Measurements from ENCODE around the gene SLC12A7. TPM values are rescaled to one million over a fixed set of nuclear protein-coding genes. Genes with fewer than 3 reads are reported as not detected.

Gene SLC12A7
- polyA plus RNA-seq, 1 donor: 76.6 TPM

- DNase-seq: no peak
- Histone ChIP-seq H3K27me3 (ENCODE audit: control insufficient read depth, insufficient read depth, low read length) (no peaks in the 10 kb centered on the region), H3K27ac (ENCODE audit: low read length) (no peak overlapping the region), H3K9me3 (ENCODE audit: control insufficient read depth, low read depth, low read length) (peaks cover 5% of the 10 kb centered on the region), H3K4me1 (ENCODE audit: control insufficient read depth, insufficient read depth, low read length) (no peaks in the 10 kb centered on the region), H3K36me3 (ENCODE audit: control insufficient read depth, insufficient read depth, low read length) (peaks cover 58% of the 10 kb centered on the region), H3K4me3 (ENCODE audit: low read length) (no peak overlapping the region)
- WGBS (ENCODE audit: insufficient coverage, low lambda C conversion rate): 100% methylated on average over 1 of the region's 34 CpGs
Measured at GRCh38 chr5:1068204-1068894, 43.5 kb downstream of the SLC12A7 start.

- WGBS (ENCODE audit: insufficient coverage, low lambda C conversion rate): 100% methylated on average over 5 of the region's 45 CpGs
- H3K36me3 ChIP-seq (ENCODE audit: control insufficient read depth, insufficient read depth, low read length): peaks cover 62% of the 10 kb centered on the region
- H3K27ac ChIP-seq (ENCODE audit: low read length): no peak overlapping the region
- peaks cover 5% of the 10 kb centered on the region for H3K9me3 ChIP-seq (ENCODE audit: control insufficient read depth, low read depth, low read length)
- no peaks in the 10 kb centered on the region for H3K27me3 ChIP-seq (ENCODE audit: control insufficient read depth, insufficient read depth, low read length)
- no peaks in the 10 kb centered on the region for H3K4me1 ChIP-seq (ENCODE audit: control insufficient read depth, insufficient read depth, low read length)
- no peak for DNase-seq
- H3K4me3 ChIP-seq (ENCODE audit: low read length): no peak overlapping the region
Measured at GRCh38 chr5:1067141-1068121, 44.4 kb downstream of the SLC12A7 start.

GRCh38 chr5:1066676-1067075, 45.2 kb downstream of the SLC12A7 start:
- Histone ChIP-seq H3K4me1 (ENCODE audit: control insufficient read depth, insufficient read depth, low read length) (no peaks in the 10 kb centered on the region), H3K27ac (ENCODE audit: low read length) (no peak overlapping the region), H3K4me3 (ENCODE audit: low read length) (no peak overlapping the region), H3K36me3 (ENCODE audit: control insufficient read depth, insufficient read depth, low read length) (peaks cover 69% of the 10 kb centered on the region), H3K27me3 (ENCODE audit: control insufficient read depth, insufficient read depth, low read length) (no peaks in the 10 kb centered on the region), H3K9me3 (ENCODE audit: control insufficient read depth, low read depth, low read length) (peaks cover 5% of the 10 kb centered on the region)
- no peak for DNase-seq
- no CpG with 5 or more reads among the region's 12 CpGs for WGBS (ENCODE audit: insufficient coverage, low lambda C conversion rate)

GRCh38 chr5:1065891-1066650, 45.8 kb downstream of the SLC12A7 start:
- no CpG with 5 or more reads among the region's 16 CpGs for WGBS (ENCODE audit: insufficient coverage, low lambda C conversion rate)
- Histone ChIP-seq H3K27ac (ENCODE audit: low read length) (no peak overlapping the region), H3K4me3 (ENCODE audit: low read length) (no peak overlapping the region), H3K36me3 (ENCODE audit: control insufficient read depth, insufficient read depth, low read length) (peaks cover 70% of the 10 kb centered on the region), H3K4me1 (ENCODE audit: control insufficient read depth, insufficient read depth, low read length) (no peaks in the 10 kb centered on the region), H3K9me3 (ENCODE audit: control insufficient read depth, low read depth, low read length) (peaks cover 5% of the 10 kb centered on the region), H3K27me3 (ENCODE audit: control insufficient read depth, insufficient read depth, low read length) (no peaks in the 10 kb centered on the region)
- no peak for DNase-seq

- Histone ChIP-seq H3K27me3 (ENCODE audit: control insufficient read depth, insufficient read depth, low read length) (no peaks in the 10 kb centered on the region), H3K9me3 (ENCODE audit: control insufficient read depth, low read depth, low read length) (peaks cover 5% of the 10 kb centered on the region), H3K4me3 (ENCODE audit: low read length) (no peak overlapping the region), H3K4me1 (ENCODE audit: control insufficient read depth, insufficient read depth, low read length) (no peaks in the 10 kb centered on the region), H3K27ac (ENCODE audit: low read length) (no peak overlapping the region), H3K36me3 (ENCODE audit: control insufficient read depth, insufficient read depth, low read length) (peaks cover 75% of the 10 kb centered on the region)
- DNase-seq: no peak
- WGBS (ENCODE audit: insufficient coverage, low lambda C conversion rate): no CpG with 5 or more reads among the region's 26 CpGs
Measured at GRCh38 chr5:1065143-1065750, 46.6 kb downstream of the SLC12A7 start.

- H3K4me3 ChIP-seq (ENCODE audit: low read length): no peak overlapping the region
- H3K27ac ChIP-seq (ENCODE audit: low read length): no peak overlapping the region
- H3K27me3 ChIP-seq (ENCODE audit: control insufficient read depth, insufficient read depth, low read length): no peaks in the 10 kb centered on the region
- H3K36me3 ChIP-seq (ENCODE audit: control insufficient read depth, insufficient read depth, low read length): peaks cover 80% of the 10 kb centered on the region
- 92% methylated on average over 15 of the region's 49 CpGs for whole genome bisulfite sequencing (ENCODE audit: insufficient coverage, low lambda C conversion rate)
- DNase-seq: no peak
- no peaks in the 10 kb centered on the region for H3K4me1 ChIP-seq (ENCODE audit: control insufficient read depth, insufficient read depth, low read length)
- peaks cover 5% of the 10 kb centered on the region for H3K9me3 ChIP-seq (ENCODE audit: control insufficient read depth, low read depth, low read length)
Measured at GRCh38 chr5:1064383-1065142, 47.3 kb downstream of the SLC12A7 start.

GRCh38 chr5:1063661-1064382, 48.0 kb downstream of the SLC12A7 start:
- no peak overlapping the region for H3K27ac ChIP-seq (ENCODE audit: low read length)
- H3K36me3 ChIP-seq (ENCODE audit: control insufficient read depth, insufficient read depth, low read length): peaks cover 79% of the 10 kb centered on the region
- H3K4me1 ChIP-seq (ENCODE audit: control insufficient read depth, insufficient read depth, low read length): no peaks in the 10 kb centered on the region
- no peak overlapping the region for H3K4me3 ChIP-seq (ENCODE audit: low read length)
- no CpG with 5 or more reads among the region's 56 CpGs for WGBS (ENCODE audit: insufficient coverage, low lambda C conversion rate)
- H3K27me3 ChIP-seq (ENCODE audit: control insufficient read depth, insufficient read depth, low read length): no peaks in the 10 kb centered on the region
- no peak for DNase-seq
- H3K9me3 ChIP-seq (ENCODE audit: control insufficient read depth, low read depth, low read length): peaks cover 5% of the 10 kb centered on the region

GRCh38 chr5:1062761-1063568, 48.9 kb downstream of the SLC12A7 start:
- peaks cover 5% of the 10 kb centered on the region for H3K9me3 ChIP-seq (ENCODE audit: control insufficient read depth, low read depth, low read length)
- H3K27ac ChIP-seq (ENCODE audit: low read length): no peak overlapping the region
- no peak overlapping the region for H3K4me3 ChIP-seq (ENCODE audit: low read length)
- peaks cover 82% of the 10 kb centered on the region for H3K36me3 ChIP-seq (ENCODE audit: control insufficient read depth, insufficient read depth, low read length)
- no CpG with 5 or more reads among the region's 36 CpGs for WGBS (ENCODE audit: insufficient coverage, low lambda C conversion rate)
- no peaks in the 10 kb centered on the region for H3K4me1 ChIP-seq (ENCODE audit: control insufficient read depth, insufficient read depth, low read length)
- no peak for DNase-seq
- H3K27me3 ChIP-seq (ENCODE audit: control insufficient read depth, insufficient read depth, low read length): no peaks in the 10 kb centered on the region
